PC-3 (cell line): ENCODE results near the gene TMOD2. TPM values are rescaled to one million over a fixed set of nuclear protein-coding genes. Genes with fewer than 3 reads are reported as not detected.

Experiments
- ATAC-seq: fragments of 200-7000 bp; cut with Tn5 transposase; 2 replicates; pipeline ENCODE4 v1.9.1; 2020; ENCODE audit warnings: mild to moderate bottlenecking, moderate library complexity
- BruUV-seq: library from RNA; stranded (reverse); fragments of 400-500 nt; replicated peaks from 2 replicates; lab custom pipeline; 2021; lab: Mats Ljungman, UMichigan
- CTCF ChIA-PET: fragments of 300-600 bp; sonication (Branson Sonifier 250); formaldehyde crosslinking; loops from one replicate; lab custom pipeline; 2022; ENCODE audit warnings: antibody characterized with exemption; lab: Charles Lee
- POLR2A ChIA-PET: fragments of 300-600 bp; sonication (Branson Sonifier 250); formaldehyde crosslinking; loops from one replicate; lab custom pipeline; 2022; ENCODE audit warnings: antibody characterized with exemption; ENCODE audit not compliant: unreplicated experiment; lab: Charles Lee
- DNase-seq: peaks from one replicate; pipeline ENCODE4 v3.0.0-alpha.2; 2015
- H2AFZ ChIP-seq: fragments of 300-600 bp; sonication (generic); 2 replicates; pipeline ENCODE4 v1.6.0; 2016; ENCODE audit warnings: antibody characterized with exemption, low read length
- H3F3A ChIP-seq: fragments of 300-600 bp; sonication (generic); one replicate; pipeline ENCODE4 v1.6.0; 2017; ENCODE audit warnings: antibody characterized with exemption, low read length, control low read depth, mild to moderate bottlenecking; ENCODE audit not compliant: unreplicated experiment
- H3K27ac ChIP-seq: fragments of 300-600 bp; sonication (generic); 2 replicates; pipeline ENCODE4 v1.5.1; 2016; ENCODE audit warnings: mild to moderate bottlenecking, low read length
- H3K27me3 ChIP-seq: fragments of 300-600 bp; sonication (generic); 2 replicates; pipeline ENCODE4 v1.6.1; 2016; ENCODE audit warnings: low read length, mixed read lengths
- H3K36me3 ChIP-seq: fragments of 300-600 bp; sonication (generic); 2 replicates; pipeline ENCODE4 v1.6.1; 2016; ENCODE audit warnings: low read depth, mixed run types, low read length, mixed read lengths
- H3K4me1 ChIP-seq: fragments of 300-600 bp; sonication (generic); 2 replicates; pipeline ENCODE4 v1.5.1; 2016; ENCODE audit warnings: low read length; ENCODE audit not compliant: insufficient read depth
- H3K4me2 ChIP-seq: fragments of 300-600 bp; sonication (generic); 2 replicates; pipeline ENCODE4 v1.6.0; 2016; ENCODE audit warnings: low read length
- H3K4me3 ChIP-seq: fragments of 300-600 bp; sonication (generic); 2 replicates; pipeline ENCODE4 v1.5.1; 2016; ENCODE audit warnings: mild to moderate bottlenecking, low read length, mixed read lengths
- H3K79me2 ChIP-seq: fragments of 300-600 bp; sonication (generic); 2 replicates; pipeline ENCODE4 v1.6.1; 2017; ENCODE audit warnings: low read length, mixed read lengths
- H3K9ac ChIP-seq: fragments of 300-600 bp; sonication (generic); 2 replicates; pipeline ENCODE4 v1.6.0; 2016; ENCODE audit warnings: mild to moderate bottlenecking, low read length
- H3K9me2 ChIP-seq: fragments of 300-600 bp; sonication (generic); replicated peaks from 2 replicates; pipeline ENCODE4 v1.6.1; 2016; ENCODE audit warnings: mixed run types, low read length, mixed read lengths
- H3K9me3 ChIP-seq: fragments of 300-600 bp; sonication (generic); 2 replicates; pipeline ENCODE4 v1.6.1; 2016; ENCODE audit warnings: low read length, mixed read lengths
- H4K20me1 ChIP-seq: fragments of 300-600 bp; sonication (generic); 2 replicates; pipeline ENCODE4 v1.6.1; 2016; ENCODE audit warnings: low read length, mixed read lengths
- EZH2 ChIP-seq: fragments of 300-600 bp; sonication (generic); IDR thresholded peaks from one replicate; pipeline ENCODE4 v1.6.1; 2017; ENCODE audit warnings: antibody characterized with exemption, mild to moderate bottlenecking, low read length; ENCODE audit not compliant: unreplicated experiment
- EZH2phosphoT487 ChIP-seq: fragments of 300-600 bp; sonication (generic); IDR thresholded peaks from 2 replicates; pipeline ENCODE4 v1.6.1; 2018; ENCODE audit warnings: mild to moderate bottlenecking, antibody characterized with exemption, low read length, borderline replicate concordance
- intact Hi-C: fragments of 100-400 bp; cut with micrococcal nuclease; formaldehyde crosslinking; loops from 2 replicates; pipeline ENCODE4 v1.9.0; 2023
- total RNA-seq: library from RNA; depleted of rRNA; stranded (reverse); fragments of >200 nt; gene quantifications from 2 replicates; pipeline ENCODE4 v1.2.3, GENCODE V29; 2014
- TF ChIP-seq, protein P1 (sequence below): fragments of 300-600 bp; sonication (generic); conservative IDR thresholded peaks from 2 replicates; pipeline ENCODE4 v1.5.1; 2017; ENCODE audit warnings: antibody characterized with exemption, low read depth, mild to moderate bottlenecking, low read length

Gene TMOD2
- total RNA-seq, 1 experiment from 2014 or later = 0.95 TPM

DNA sequence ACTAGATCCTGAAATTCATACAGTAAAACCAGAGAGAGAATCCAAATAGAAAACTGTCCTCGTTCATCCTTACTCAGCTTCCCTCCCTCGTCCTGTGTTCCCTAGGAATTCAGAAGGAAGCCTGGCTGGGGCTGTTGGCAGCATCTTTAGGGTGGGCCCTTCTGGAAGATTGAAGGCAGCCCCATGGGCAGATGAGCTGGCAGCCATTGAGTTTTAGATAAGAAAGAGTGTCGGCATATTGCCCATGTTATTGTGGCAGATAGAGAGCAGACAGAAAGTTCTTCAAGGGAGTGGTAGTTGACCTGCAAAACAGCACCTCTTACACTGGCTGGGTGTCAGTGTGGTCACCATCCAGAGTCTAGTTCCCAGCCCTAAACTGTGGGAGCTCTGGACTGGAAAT, 23.5 kb downstream of the TMOD2 start:
- ATAC-seq = no peak
- Histone ChIP-seq H2AFZ (no peak overlapping the region), H3K9me3 (no peaks in the 10 kb centered on the region), H3K9ac (no peak overlapping the region), H3K79me2 (no peaks in the 10 kb centered on the region), H3K9me2 (no peaks in the 10 kb centered on the region), H3K4me3 (no peak overlapping the region), H3K36me3 (no peaks in the 10 kb centered on the region), H3K27me3 (no peaks in the 10 kb centered on the region), H3K4me2 (no peak overlapping the region), H4K20me1 (no peaks in the 10 kb centered on the region), H3K27ac (no peak overlapping the region), H3F3A (no peaks in the 10 kb centered on the region), H3K4me1 (no peaks in the 10 kb centered on the region)
- intact Hi-C loops = no loop called here
- no peak for TF ChIP-seq EZH2phosphoT487
- no peak for TF ChIP-seq EZH2
- TF ChIP-seq, protein P1, sequence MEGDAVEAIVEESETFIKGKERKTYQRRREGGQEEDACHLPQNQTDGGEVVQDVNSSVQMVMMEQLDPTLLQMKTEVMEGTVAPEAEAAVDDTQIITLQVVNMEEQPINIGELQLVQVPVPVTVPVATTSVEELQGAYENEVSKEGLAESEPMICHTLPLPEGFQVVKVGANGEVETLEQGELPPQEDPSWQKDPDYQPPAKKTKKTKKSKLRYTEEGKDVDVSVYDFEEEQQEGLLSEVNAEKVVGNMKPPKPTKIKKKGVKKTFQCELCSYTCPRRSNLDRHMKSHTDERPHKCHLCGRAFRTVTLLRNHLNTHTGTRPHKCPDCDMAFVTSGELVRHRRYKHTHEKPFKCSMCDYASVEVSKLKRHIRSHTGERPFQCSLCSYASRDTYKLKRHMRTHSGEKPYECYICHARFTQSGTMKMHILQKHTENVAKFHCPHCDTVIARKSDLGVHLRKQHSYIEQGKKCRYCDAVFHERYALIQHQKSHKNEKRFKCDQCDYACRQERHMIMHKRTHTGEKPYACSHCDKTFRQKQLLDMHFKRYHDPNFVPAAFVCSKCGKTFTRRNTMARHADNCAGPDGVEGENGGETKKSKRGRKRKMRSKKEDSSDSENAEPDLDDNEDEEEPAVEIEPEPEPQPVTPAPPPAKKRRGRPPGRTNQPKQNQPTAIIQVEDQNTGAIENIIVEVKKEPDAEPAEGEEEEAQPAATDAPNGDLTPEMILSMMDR = no peak
- DNase-seq = no peak
- no TSS peak for BruUV-seq
- ChIA-PET POLR2A (no interaction called here), CTCF (no interaction called here)

DNA sequence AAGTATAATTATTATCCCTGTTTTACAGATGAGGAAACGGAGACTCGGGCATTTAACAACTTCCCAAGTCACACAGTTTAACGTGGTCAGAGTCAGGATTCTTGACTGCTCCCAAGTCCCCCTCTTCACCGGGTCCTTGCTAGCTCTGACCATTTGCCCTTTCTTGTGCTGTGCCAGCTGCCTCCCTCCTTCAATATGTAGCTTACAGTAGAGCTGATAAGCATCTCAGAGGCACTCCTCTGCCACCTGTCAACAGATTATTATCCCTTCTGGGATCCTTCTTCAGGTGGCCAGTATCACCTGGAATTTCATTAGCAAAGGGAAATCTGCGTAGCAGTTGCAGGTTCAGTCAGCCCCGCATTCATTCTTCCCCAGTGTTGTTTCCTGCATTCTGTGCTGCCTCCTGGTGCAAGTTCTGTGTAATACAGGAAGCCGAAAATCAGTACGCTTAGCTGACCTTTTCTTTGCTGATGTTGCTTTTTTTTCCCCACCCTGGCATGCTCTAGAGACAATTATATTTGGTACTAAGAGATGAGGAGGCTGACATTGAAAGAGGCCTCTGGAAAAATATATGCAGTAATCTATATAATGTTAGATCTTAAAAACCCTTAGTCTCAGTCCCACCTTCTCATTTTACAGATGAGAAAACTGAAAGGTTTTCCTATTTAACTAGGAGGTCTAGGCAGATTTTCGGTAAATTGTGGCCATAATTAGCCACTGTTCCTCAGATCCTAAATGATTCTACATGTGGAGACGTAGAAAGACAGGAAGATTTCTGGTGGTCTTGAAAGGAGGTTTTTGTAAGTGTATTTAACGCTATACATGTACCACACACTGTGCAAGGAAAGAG, 24.8 kb downstream of the TMOD2 start:
- DNase-seq = peak; percentile 64
- H3K9me3 ChIP-seq = no peaks in the 10 kb centered on the region
- no peak overlapping the region for H3K9ac ChIP-seq
- TF ChIP-seq, protein P1 = peak; percentile 76
- TF ChIP-seq EZH2 = no peak
- TF ChIP-seq EZH2phosphoT487 = no peak
- peak; percentile 47; the same call in 1 of the 2 replicates for ATAC-seq
- H3F3A ChIP-seq = no peaks in the 10 kb centered on the region
- H3K4me1 ChIP-seq = peaks cover 10% of the 10 kb centered on the region
- intact Hi-C loops = loop anchor here (2.0 kb wide), 1 partner anchor 239 kb away; no protein-coding TSS in a partner anchor
- H3K9me2 ChIP-seq = no peaks in the 10 kb centered on the region
- ChIA-PET POLR2A (no interaction called here), CTCF (interaction anchor here (0.6 to 2.3 kb wide), 4 partner anchors 38 to 126 kb away, joined by 3 to 63 read pairs (median 4); no protein-coding TSS in a partner anchor)
- H3K4me2 ChIP-seq = no peak overlapping the region
- H3K4me3 ChIP-seq = no peak overlapping the region
- H3K27me3 ChIP-seq = no peaks in the 10 kb centered on the region
- H2AFZ ChIP-seq = no peak overlapping the region
- no peak overlapping the region for H3K27ac ChIP-seq
- H3K36me3 ChIP-seq = no peaks in the 10 kb centered on the region
- no TSS peak for BruUV-seq
- H3K79me2 ChIP-seq = no peaks in the 10 kb centered on the region
- no peaks in the 10 kb centered on the region for H4K20me1 ChIP-seq
